ENCODE results near the gene ING5.
A peak's percentile ranks its signal among the peaks of the same experiment; 100 is the strongest.

Gene ING5

GRCh38 chr2:241701399-241702154 is at the start of gene ING5:
Gene ING5 (plus strand): TSS chr2:241702039. CDS start chr2:241702066, 27 bp downstream.
- Histone ChIP-seq H2AFZ (ENCODE audit: low read depth, low read length) (peak within 1 kb of the TSS; percentile 77), H3K4me1 (ENCODE audit: insufficient read depth, low read length) (peaks cover 19% of the 10 kb centered on the region), H3K9ac (ENCODE audit: low read depth, low read length) (peak within 1 kb of the TSS; percentile 99), H3K27me3 (ENCODE audit: insufficient read depth, low read length, poor library complexity) (no peaks in the 10 kb centered on the region), H3K9me3 (ENCODE audit: insufficient read depth, low read length, severe bottlenecking) (peaks cover 11% of the 10 kb centered on the region), H4K20me1 (ENCODE audit: insufficient read depth, low read length) (peaks cover 14% of the 10 kb centered on the region), H3K79me2 (ENCODE audit: insufficient read depth, low read length) (peaks cover 42% of the 10 kb centered on the region), H3K4me2 (ENCODE audit: insufficient read depth, low read length) (peak within 1 kb of the TSS; percentile 88), H3K4me3 (ENCODE audit: low read depth in 1 of 2, low read length in 2 of 2) (peak within 1 kb of the TSS; percentile 78 to 96), H3K36me3 (ENCODE audit: insufficient read depth, low read length) (peaks cover 27% of the 10 kb centered on the region), H3K27ac (ENCODE audit: low read length) (peak within 1 kb of the TSS; percentile 97)
- ATAC-seq (ENCODE audit: insufficient read depth, low read depth) (peak; percentile 80), DNase-seq (peak; percentile 96)
- TF ChIP-seq CTCF (IDR thresholded peaks at IDR 0.05; ENCODE audit: borderline replicate concordance, extremely low read depth, low read length, poor library complexity, severe bottlenecking) = no peak
- TF ChIP-seq EZH2 (IDR thresholded peaks at IDR 0.05; ENCODE audit: borderline replicate concordance, low read depth, low read length, severe bottlenecking) = no peak

GRCh38 chr2:241652142-241652541 is 49.7 kb upstream of the ING5 start:
- H3K4me2 ChIP-seq (ENCODE audit: insufficient read depth, low read length) = no peak overlapping the region
- H2AFZ ChIP-seq (ENCODE audit: low read depth, low read length) = no peak overlapping the region
- H3K4me1 ChIP-seq (ENCODE audit: insufficient read depth, low read length) = no peaks in the 10 kb centered on the region
- peaks cover 59% of the 10 kb centered on the region for H3K79me2 ChIP-seq (ENCODE audit: insufficient read depth, low read length)
- H3K4me3 ChIP-seq (ENCODE audit: low read depth in 1 of 2, low read length in 2 of 2) = no peak overlapping the region
- peaks cover 67% of the 10 kb centered on the region for H3K36me3 ChIP-seq (ENCODE audit: insufficient read depth, low read length)
- H4K20me1 ChIP-seq (ENCODE audit: insufficient read depth, low read length) = peaks cover 60% of the 10 kb centered on the region
- no peak for TF ChIP-seq CTCF (IDR thresholded peaks at IDR 0.05; ENCODE audit: borderline replicate concordance, extremely low read depth, low read length, poor library complexity, severe bottlenecking)
- TF ChIP-seq EZH2 (IDR thresholded peaks at IDR 0.05; ENCODE audit: borderline replicate concordance, low read depth, low read length, severe bottlenecking) = no peak
- ATAC-seq (ENCODE audit: insufficient read depth, low read depth) = no peak
- H3K27me3 ChIP-seq (ENCODE audit: insufficient read depth, low read length, poor library complexity) = no peaks in the 10 kb centered on the region
- DNase-seq = no peak
- H3K27ac ChIP-seq (ENCODE audit: low read length) = no peak overlapping the region
- H3K9ac ChIP-seq (ENCODE audit: low read depth, low read length) = no peak overlapping the region
- no peaks in the 10 kb centered on the region for H3K9me3 ChIP-seq (ENCODE audit: insufficient read depth, low read length, severe bottlenecking)

GRCh38 chr2:241652722-241653121 is 49.1 kb upstream of the ING5 start:
- no peak overlapping the region for H3K27ac ChIP-seq (ENCODE audit: low read length)
- no peak overlapping the region for H3K9ac ChIP-seq (ENCODE audit: low read depth, low read length)
- H3K79me2 ChIP-seq (ENCODE audit: insufficient read depth, low read length) = peaks cover 56% of the 10 kb centered on the region
- H4K20me1 ChIP-seq (ENCODE audit: insufficient read depth, low read length) = peaks cover 61% of the 10 kb centered on the region
- no peak overlapping the region for H3K4me2 ChIP-seq (ENCODE audit: insufficient read depth, low read length)
- DNase-seq (no peak), ATAC-seq (ENCODE audit: insufficient read depth, low read depth) (no peak)
- H3K36me3 ChIP-seq (ENCODE audit: insufficient read depth, low read length) = peaks cover 72% of the 10 kb centered on the region
- no peak overlapping the region for H3K4me3 ChIP-seq (ENCODE audit: low read depth in 1 of 2, low read length in 2 of 2)
- no peaks in the 10 kb centered on the region for H3K9me3 ChIP-seq (ENCODE audit: insufficient read depth, low read length, severe bottlenecking)
- H3K27me3 ChIP-seq (ENCODE audit: insufficient read depth, low read length, poor library complexity) = no peaks in the 10 kb centered on the region
- no peak for TF ChIP-seq EZH2 (IDR thresholded peaks at IDR 0.05; ENCODE audit: borderline replicate concordance, low read depth, low read length, severe bottlenecking)
- TF ChIP-seq CTCF (IDR thresholded peaks at IDR 0.05; ENCODE audit: borderline replicate concordance, extremely low read depth, low read length, poor library complexity, severe bottlenecking) = no peak
- no peaks in the 10 kb centered on the region for H3K4me1 ChIP-seq (ENCODE audit: insufficient read depth, low read length)
- H2AFZ ChIP-seq (ENCODE audit: low read depth, low read length) = no peak overlapping the region
